Right ventricle myocardium inferior (tissue), 1 donor: Measurements from ENCODE around the gene TSTD2. TPM values are rescaled to one million over a fixed set of nuclear protein-coding genes. Genes with fewer than 3 reads are reported as not detected.

ENCODE experiments used
- ATAC-seq: fragments of 200-7000 bp; cut with Tn5 transposase; one replicate; pipeline ENCODE4 v1.9.1; 2020; ENCODE audit warnings: mild to moderate bottlenecking, moderate library complexity
- DNase-seq: peaks from one replicate; pipeline ENCODE4 v3.0.0; 2021; ENCODE audit errors: missing footprints
- intact Hi-C: fragments of 100-400 bp; cut with DNase I; formaldehyde crosslinking; loops from one replicate; pipeline ENCODE4 v1.11.0; 2022
- total RNA-seq: library from RNA; stranded (reverse); fragmentation: NEBNext Ultra II Directional; extraction: Animal tissue kit (Norgen Biotek cat#: 25700); gene quantifications from one replicate; pipeline ENCODE4 v1.2.1, GENCODE V29; 2021
- donor health status: DM: no; HTN: yes; CAD: no; lungs with severe emphysema.

TSTD2 gene
- total RNA-seq, 1 donor from 2014 or later: 24.8 TPM

GRCh38 chr9:97556036-97556720 is 77.0 kb downstream of the TSTD2 start:
- intact Hi-C loops: loop anchor here (2.0 to 5.0 kb wide), 2 partner anchors 39 to 53 kb away; no protein-coding TSS in a partner anchor
- ATAC-seq (no peak), DNase-seq (no peak)

GRCh38 chr9:97555164-97555563 is 78.0 kb downstream of the TSTD2 start:
- intact Hi-C loops: loop anchor here (2.0 to 5.0 kb wide), 3 partner anchors 26 to 44 kb away; no protein-coding TSS in a partner anchor
- ATAC-seq: peak; percentile 64
- peak; percentile 85 for DNase-seq

- no peak for ATAC-seq
- intact Hi-C loops: loop anchor here (2.0 to 5.0 kb wide), 3 partner anchors 26 to 44 kb away; no protein-coding TSS in a partner anchor
- no peak for DNase-seq
Measured at GRCh38 chr9:97554566-97555075, 78.5 kb downstream of the TSTD2 start.

- DNase-seq (no peak), ATAC-seq (no peak)
- intact Hi-C loops: loop anchor here (2.0 kb wide), 2 partner anchors 25 to 45 kb away; no protein-coding TSS in a partner anchor
Measured at GRCh38 chr9:97553841-97554240, 79.3 kb downstream of the TSTD2 start.

- intact Hi-C loops: no loop called here
- no peak for ATAC-seq
Measured at GRCh38 chr9:97553141-97553540, 80.0 kb downstream of the TSTD2 start.

GRCh38 chr9:97551308-97551707 is 81.9 kb downstream of the TSTD2 start:
- ATAC-seq (no peak), DNase-seq (no peak)
- intact Hi-C loops: no loop called here

More at GRCh38 chr9:97553141-97553540, 80.0 kb downstream of the TSTD2 start:
- no peak for DNase-seq

- DNase-seq (no peak), ATAC-seq (no peak)
- intact Hi-C loops: no loop called here
Measured at GRCh38 chr9:97550386-97550785, 82.8 kb downstream of the TSTD2 start.

Other genes starting within 250 kb of the TSTD2 start
- gene TDRD7, start 221.3 kb downstream of the TSTD2 start, total RNA-seq: 8.7 TPM
- gene TMOD1, start 131.7 kb downstream of the TSTD2 start, total RNA-seq: 192 TPM
- 20.0 TPM for gene NCBP1, start 453 bp upstream of the TSTD2 start, total RNA-seq
- gene XPA, start 64.0 kb upstream of the TSTD2 start, total RNA-seq: 6.4 TPM
- gene FOXE1, start 219.9 kb upstream of the TSTD2 start, total RNA-seq: not detected